Liver (tissue), 3 donors: ENCODE measurements around the gene TM9SF4.

Experiments used
- HNF4G ChIP-seq: IDR thresholded peaks from 2 replicates; pipeline ENCODE4 v1.6.1; 2016; ENCODE audit warnings: antibody characterized with exemption
- REST ChIP-seq: IDR thresholded peaks from 2 replicates; pipeline ENCODE4 v1.6.1; 2016; ENCODE audit warnings: antibody characterized with exemption, mild to moderate bottlenecking
- TAF1 ChIP-seq: conservative IDR thresholded peaks from 2 replicates; pipeline ENCODE4 v1.6.1; 2016; ENCODE audit warnings: antibody characterized with exemption, mild to moderate bottlenecking
- TF ChIP-seq, protein P1 (sequence below): fragments of 150-350 bp; IDR thresholded peaks from 2 replicates; pipeline ENCODE4 v1.5.1; 2017; ENCODE audit warnings: improper control_type of control experiment, low read depth, low read length; ENCODE audit not compliant: missing input control
- TF ChIP-seq, protein P2 (sequence below): IDR thresholded peaks from 2 replicates; pipeline ENCODE4 v1.6.1; 2016; ENCODE audit warnings: antibody characterized with exemption
- donor health status: healthy.
- donor health status: healthy.

- TF ChIP-seq, protein P1, sequence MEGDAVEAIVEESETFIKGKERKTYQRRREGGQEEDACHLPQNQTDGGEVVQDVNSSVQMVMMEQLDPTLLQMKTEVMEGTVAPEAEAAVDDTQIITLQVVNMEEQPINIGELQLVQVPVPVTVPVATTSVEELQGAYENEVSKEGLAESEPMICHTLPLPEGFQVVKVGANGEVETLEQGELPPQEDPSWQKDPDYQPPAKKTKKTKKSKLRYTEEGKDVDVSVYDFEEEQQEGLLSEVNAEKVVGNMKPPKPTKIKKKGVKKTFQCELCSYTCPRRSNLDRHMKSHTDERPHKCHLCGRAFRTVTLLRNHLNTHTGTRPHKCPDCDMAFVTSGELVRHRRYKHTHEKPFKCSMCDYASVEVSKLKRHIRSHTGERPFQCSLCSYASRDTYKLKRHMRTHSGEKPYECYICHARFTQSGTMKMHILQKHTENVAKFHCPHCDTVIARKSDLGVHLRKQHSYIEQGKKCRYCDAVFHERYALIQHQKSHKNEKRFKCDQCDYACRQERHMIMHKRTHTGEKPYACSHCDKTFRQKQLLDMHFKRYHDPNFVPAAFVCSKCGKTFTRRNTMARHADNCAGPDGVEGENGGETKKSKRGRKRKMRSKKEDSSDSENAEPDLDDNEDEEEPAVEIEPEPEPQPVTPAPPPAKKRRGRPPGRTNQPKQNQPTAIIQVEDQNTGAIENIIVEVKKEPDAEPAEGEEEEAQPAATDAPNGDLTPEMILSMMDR = no peak
- TF ChIP-seq REST (no peak), HNF4G (no peak), TAF1 (no peak)
- TF ChIP-seq, protein P2, sequence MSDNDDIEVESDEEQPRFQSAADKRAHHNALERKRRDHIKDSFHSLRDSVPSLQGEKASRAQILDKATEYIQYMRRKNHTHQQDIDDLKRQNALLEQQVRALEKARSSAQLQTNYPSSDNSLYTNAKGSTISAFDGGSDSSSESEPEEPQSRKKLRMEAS = no peak
Observed at GRCh38 chr20:32160341-32160740, 50.8 kb downstream of the TM9SF4 start.
